ENCODE data around the gene EEF1E1. TPM values are rescaled to one million over a fixed set of nuclear protein-coding genes. Genes with fewer than 3 reads are reported as not detected.

EEF1E1 gene
- 33.2 and 52.1 TPM in 2 replicates for total RNA-seq
- 27.5 TPM for polyA plus RNA-seq (2012)

- DNase-seq (ENCODE audit: low read depth): peak; percentile 97
Measured at GRCh38 chr6:8102122-8102958, at the start of gene EEF1E1. Gene EEF1E1, minus strand, starts transcription at chr6:8102548. Its CDS starts 27 bp downstream, at chr6:8102521.

GRCh38 chr6:8149350-8149749, 47.0 kb upstream of the EEF1E1 start:
- no peak for DNase-seq (ENCODE audit: low read depth)

- DNase-seq (ENCODE audit: low read depth): no peak
Measured at GRCh38 chr6:8143945-8144344, 41.6 kb upstream of the EEF1E1 start.

- no peak for DNase-seq (ENCODE audit: low read depth)
Measured at GRCh38 chr6:8139451-8139850, 37.1 kb upstream of the EEF1E1 start.

- no peak for DNase-seq (ENCODE audit: low read depth)
Measured at GRCh38 chr6:8137529-8137939, 35.2 kb upstream of the EEF1E1 start.

- no peak for DNase-seq (ENCODE audit: low read depth)
Measured at GRCh38 chr6:8135276-8135675, 32.9 kb upstream of the EEF1E1 start.

GRCh38 chr6:8132130-8132529, 29.8 kb upstream of the EEF1E1 start:
- DNase-seq (ENCODE audit: low read depth): no peak

- DNase-seq (ENCODE audit: low read depth): peak; percentile 82
Measured at GRCh38 chr6:8131265-8131897, 29.0 kb upstream of the EEF1E1 start.

- no peak for DNase-seq (ENCODE audit: low read depth)
Measured at GRCh38 chr6:8130399-8130798, 28.1 kb upstream of the EEF1E1 start.

GRCh38 chr6:8123236-8123635, 20.9 kb upstream of the EEF1E1 start:
- DNase-seq (ENCODE audit: low read depth): no peak

- DNase-seq (ENCODE audit: low read depth): no peak
Measured at GRCh38 chr6:8114956-8115355, 12.6 kb upstream of the EEF1E1 start.

GRCh38 chr6:8113131-8113654, 10.8 kb upstream of the EEF1E1 start:
- DNase-seq (ENCODE audit: low read depth): no peak

GRCh38 chr6:8110725-8111124, 8.4 kb upstream of the EEF1E1 start:
- no peak for DNase-seq (ENCODE audit: low read depth)

- DNase-seq (ENCODE audit: low read depth): no peak
Measured at GRCh38 chr6:8110117-8110721, 7.9 kb upstream of the EEF1E1 start.

- no peak for DNase-seq (ENCODE audit: low read depth)
Measured at GRCh38 chr6:8108759-8109539, 6.6 kb upstream of the EEF1E1 start.

- no peak for DNase-seq (ENCODE audit: low read depth)
Measured at GRCh38 chr6:8108031-8108660, 5.8 kb upstream of the EEF1E1 start.

GRCh38 chr6:8105791-8106190, 3.4 kb upstream of the EEF1E1 start:
- DNase-seq (ENCODE audit: low read depth): no peak

GRCh38 chr6:8103726-8104125, 1.4 kb upstream of the EEF1E1 start:
- no peak for DNase-seq (ENCODE audit: low read depth)

- DNase-seq (ENCODE audit: low read depth): no peak
Measured at GRCh38 chr6:8100159-8100854, 2.0 kb downstream of the EEF1E1 start.

- no peak for DNase-seq (ENCODE audit: low read depth)
Measured at GRCh38 chr6:8090650-8091049, 11.7 kb downstream of the EEF1E1 start.
